MM.1S (cell line): ENCODE data around the gene SEPHS2.

ENCODE experiments used
- CTCF ChIP-seq: fragments of 300-600 bp; sonication (generic); IDR thresholded peaks from 2 replicates; pipeline ENCODE4 v1.5.1; 2016; ENCODE audit warnings: antibody characterized with exemption, low read length, mixed read lengths
- EZH2 ChIP-seq: fragments of 300-600 bp; sonication (generic); optimal IDR thresholded peaks from 2 replicates; pipeline ENCODE3; 2017; ENCODE audit warnings: low read depth, mild to moderate bottlenecking, antibody characterized with exemption, low read length, mixed read lengths
- EZH2phosphoT487 ChIP-seq: fragments of 300-600 bp; sonication (generic); IDR thresholded peaks from 2 replicates; pipeline ENCODE4 v1.6.1; 2018; ENCODE audit warnings: antibody characterized with exemption, low read length

GRCh38 chr16:30407804-30408534 is 37.7 kb downstream of the SEPHS2 start:
- TF ChIP-seq CTCF (no peak), EZH2 (no peak), EZH2phosphoT487 (no peak)
